Neuronal stem cell (in vitro differentiated cells): ENCODE measurements around the gene CEPT1.

ENCODE experiments used
- DNase-seq: peaks from one replicate; pipeline ENCODE4 v3.0.0-alpha.2; 2013; ENCODE audit warnings: low spot score
- H2AFZ ChIP-seq: one replicate; pipeline ENCODE4 v1.6.1; 2013; ENCODE audit warnings: mild to moderate bottlenecking, low read length, inconsistent platforms
- H2AK5ac ChIP-seq: 2 replicates; pipeline ENCODE4 v1.6.1; 2013; ENCODE audit warnings: low read depth, mild to moderate bottlenecking, inconsistent platforms, low read length, moderate library complexity, mixed read lengths
- H2BK120ac ChIP-seq: 2 replicates; pipeline ENCODE4 v1.6.1; 2013; ENCODE audit warnings: low read depth, mild to moderate bottlenecking, inconsistent platforms, low read length, moderate library complexity, mixed read lengths
- H2BK12ac ChIP-seq: one replicate; pipeline ENCODE4 v1.6.1; 2013; ENCODE audit warnings: low read length, inconsistent platforms
- H2BK15ac ChIP-seq: 2 replicates; pipeline ENCODE4 v1.6.1; 2013; ENCODE audit warnings: mild to moderate bottlenecking, low read length, inconsistent platforms, mixed read lengths
- H2BK5ac ChIP-seq: one replicate; pipeline ENCODE4 v1.6.1; 2013; ENCODE audit warnings: inconsistent platforms, mild to moderate bottlenecking, low read length, moderate library complexity
- H3K14ac ChIP-seq: one replicate; pipeline ENCODE4 v1.6.1; 2013; ENCODE audit warnings: low read length, inconsistent platforms
- H3K18ac ChIP-seq: 2 replicates; pipeline ENCODE4 v1.6.1; 2013; ENCODE audit warnings: low read length, inconsistent platforms
- H3K23ac ChIP-seq: 2 replicates; pipeline ENCODE4 v1.6.1; 2013; ENCODE audit warnings: low read depth, mild to moderate bottlenecking, mixed read lengths, low read length, inconsistent platforms; ENCODE audit not compliant: poor library complexity
- H3K27ac ChIP-seq: replicated peaks from 3 replicates; pipeline ENCODE4 v1.5.1; 2013; ENCODE audit warnings: low read length, inconsistent platforms
- H3K27me3 ChIP-seq, 3 experiments: 2 replicates each; pipeline ENCODE4 v1.6.1; 2013; ENCODE audit warnings: low read length in 3 of 3, mild to moderate bottlenecking in 2 of 3, inconsistent platforms in 1 of 3, low read depth in 1 of 3, mixed read lengths in 1 of 3, moderate library complexity in 1 of 3; ENCODE audit not compliant: control insufficient read depth in 3 of 3, insufficient read depth in 3 of 3
- H3K36me3 ChIP-seq, 2 donors: replicated peaks in 1 of 2; 2 replicates each; pipeline ENCODE4 v1.6.1; 2013; ENCODE audit warnings: low read length in 2 of 2; ENCODE audit not compliant: control insufficient read depth in 2 of 2, insufficient read depth in 2 of 2
- H3K4ac ChIP-seq: 2 replicates; pipeline ENCODE4 v1.6.1; 2013; ENCODE audit warnings: inconsistent platforms, mild to moderate bottlenecking, low read length, moderate library complexity
- H3K4me1 ChIP-seq, 2 donors: 1 replicate in 1 of 2; 2 replicates in 1 of 2; pipeline ENCODE4 v1.6.1; 2013; ENCODE audit warnings: low read length in 2 of 2, low read depth in 1 of 2; ENCODE audit not compliant: control insufficient read depth in 2 of 2, insufficient read depth in 1 of 2
- H3K4me2 ChIP-seq: one replicate; pipeline ENCODE4 v1.6.1; 2013; ENCODE audit warnings: mild to moderate bottlenecking, low read length, inconsistent platforms; ENCODE audit not compliant: insufficient read depth, poor library complexity, severe bottlenecking
- H3K4me3 ChIP-seq, 2 donors: 2 replicates each; pipeline ENCODE4 v1.5.1; 2013; ENCODE audit warnings: low read length in 2 of 2, mild to moderate bottlenecking in 2 of 2, inconsistent platforms in 1 of 2, moderate library complexity in 1 of 2
- H3K79me1 ChIP-seq: one replicate; pipeline ENCODE4 v1.6.1; 2013; ENCODE audit warnings: low read depth, mild to moderate bottlenecking, inconsistent platforms, low read length, moderate library complexity
- H3K9ac ChIP-seq: one replicate; pipeline ENCODE4 v1.6.1; 2013; ENCODE audit warnings: mild to moderate bottlenecking, low read depth, low read length, inconsistent platforms; ENCODE audit not compliant: poor library complexity
- H3K9me3 ChIP-seq, 2 donors: replicated peaks in 1 of 2; 2 replicates each; pipeline versions ENCODE3 to v1.6.1; 2013; ENCODE audit warnings: low read length in 2 of 2, mild to moderate bottlenecking in 2 of 2, inconsistent platforms in 1 of 2, low read depth in 1 of 2, mixed read lengths in 1 of 2, moderate library complexity in 1 of 2; ENCODE audit not compliant: control insufficient read depth in 2 of 2, insufficient read depth in 1 of 2
- H4K8ac ChIP-seq: one replicate; pipeline ENCODE4 v1.6.1; 2013; ENCODE audit warnings: low read depth, mild to moderate bottlenecking, inconsistent platforms, low read length, moderate library complexity
- H4K91ac ChIP-seq: one replicate; pipeline ENCODE4 v1.6.1; 2013; ENCODE audit warnings: low read length, low read depth, mild to moderate bottlenecking, inconsistent platforms; ENCODE audit not compliant: poor library complexity
- WGBS, 2 donors: extraction: QIAGEN DNeasy Blood & Tissue Kit; methylation state at CpG; one replicate each; pipeline ENCODE4 v1.1.7; 2013; ENCODE audit warnings: missing lambda C conversion rate in 2 of 2, mixed read lengths in 1 of 2; ENCODE audit not compliant: insufficient read length in 2 of 2, insufficient replicate concordance in 1 of 2; ENCODE audit errors: extremely low coverage in 2 of 2; 5-methylcytosine and 5-hydroxymethylcytosine counted together

The CEPT1 gene

DNA sequence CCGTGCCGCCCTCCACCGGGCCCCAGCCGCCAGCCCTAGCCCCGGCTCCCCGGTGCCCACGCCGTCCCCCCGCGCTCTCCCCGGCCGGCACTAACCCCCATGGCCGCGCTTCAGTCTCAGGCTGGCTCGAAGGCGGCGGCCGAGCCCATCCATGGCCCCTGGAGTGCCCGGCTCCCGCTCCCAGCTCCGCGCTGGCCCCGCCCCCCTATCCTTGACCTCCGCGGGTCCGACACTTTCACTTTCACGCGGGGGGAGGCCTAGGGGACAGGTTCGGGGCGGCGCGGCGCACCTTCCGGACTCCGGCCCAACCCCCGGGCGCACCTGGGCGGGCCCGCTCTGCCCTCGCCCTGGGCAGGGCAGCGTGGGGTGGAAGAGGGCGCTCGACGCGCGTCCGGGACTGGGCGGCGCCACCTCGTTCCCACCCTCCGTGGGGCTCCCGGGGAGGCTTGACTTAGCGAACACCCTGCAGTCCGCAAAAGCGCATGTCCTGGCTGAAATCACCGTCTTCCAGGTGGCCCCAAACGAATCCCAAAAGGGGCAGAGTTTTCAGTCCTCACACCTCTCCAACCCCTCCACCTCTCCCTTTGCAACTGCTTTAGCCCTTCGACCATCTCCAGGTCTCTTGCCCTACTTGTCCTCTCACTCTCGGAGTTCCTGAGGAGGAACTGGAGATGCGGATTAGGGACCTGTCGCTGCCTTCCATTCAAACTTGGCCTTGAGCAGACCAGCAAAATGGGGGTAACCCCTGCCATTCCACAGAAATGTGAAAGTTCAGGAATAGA lies 64.4 kb downstream of the CEPT1 start:
- Histone ChIP-seq H3K27ac (no peak overlapping the region), H2BK12ac (no peak overlapping the region), H3K27me3 (peaks cover 0 to 21% (median 0%) of the 10 kb centered on the region in 3 experiments), H2BK15ac (peak overlapping the region; percentile 32), H3K23ac (peak overlapping the region; percentile 37), H2BK120ac (peak overlapping the region; percentile 65), H2AK5ac (peak overlapping the region; percentile 22), H2AFZ (no peak overlapping the region), H3K9me3 (no peaks in the 10 kb centered on the region), H3K18ac (peak overlapping the region; percentile 78), H4K91ac (no peak overlapping the region), H3K4ac (no peak overlapping the region), H3K79me1 (no peaks in the 10 kb centered on the region), H4K8ac (no peak overlapping the region), H3K4me1 (peaks cover 1 to 2% of the 10 kb centered on the region in 2 donors), H3K14ac (no peak overlapping the region), H3K9ac (no peak overlapping the region), H2BK5ac (no peak overlapping the region), H3K4me3 (peak overlapping the region in 1 of 2 donors; percentile 31), H3K4me2 (peak overlapping the region; percentile 29), H3K36me3 (no peaks in the 10 kb centered on the region)
- WGBS, 2 donors, result no CpG with 5 or more reads among the region's 61 CpGs
- no peak for DNase-seq

DNA sequence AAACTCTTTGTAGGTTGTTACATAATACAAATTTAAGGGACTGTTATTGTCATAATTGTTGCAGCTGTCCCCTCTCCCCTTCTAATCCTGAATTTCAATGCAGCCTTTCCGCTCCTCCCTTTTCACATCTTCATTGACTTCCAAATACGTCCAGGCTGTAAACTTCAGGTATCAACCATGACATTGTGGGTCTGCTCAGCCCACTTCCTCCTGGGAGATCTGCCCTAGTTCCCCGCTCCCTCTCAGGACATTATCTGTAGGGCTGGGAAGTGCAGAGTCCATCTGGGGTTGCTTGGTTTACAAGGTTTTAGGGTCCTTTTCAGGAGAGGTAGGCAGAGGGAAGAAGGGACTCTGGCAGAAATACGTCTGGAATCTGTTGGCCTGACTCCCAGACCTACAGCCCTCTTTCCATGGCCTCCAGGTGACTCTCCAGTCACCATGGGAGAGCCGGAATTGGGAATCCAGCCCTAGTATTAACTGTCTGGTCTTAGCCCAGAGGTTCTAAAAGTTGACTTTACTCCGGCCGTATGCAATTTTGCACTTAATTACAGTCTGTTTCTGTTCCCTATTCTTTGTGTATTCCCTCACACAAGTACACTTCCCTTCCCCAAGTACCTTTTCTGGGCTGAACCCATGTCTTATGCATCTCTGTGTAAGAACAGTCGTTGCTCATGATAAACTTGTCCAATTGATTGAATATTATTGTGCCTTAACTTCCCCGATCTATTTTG lies 65.1 kb downstream of the CEPT1 start:
- Histone ChIP-seq H2BK15ac (no peak overlapping the region), H3K9me3 (no peaks in the 10 kb centered on the region), H2BK120ac (no peak overlapping the region), H2AFZ (no peak overlapping the region), H2AK5ac (no peak overlapping the region), H3K14ac (no peak overlapping the region), H3K4me2 (no peak overlapping the region), H3K4me3 (no peak overlapping the region), H3K27me3 (peaks cover 0 to 21% (median 0%) of the 10 kb centered on the region in 3 experiments), H3K18ac (no peak overlapping the region), H3K23ac (no peak overlapping the region), H3K27ac (no peak overlapping the region), H4K91ac (no peak overlapping the region), H3K4ac (no peak overlapping the region), H3K9ac (no peak overlapping the region), H2BK12ac (no peak overlapping the region), H3K79me1 (no peaks in the 10 kb centered on the region), H2BK5ac (no peak overlapping the region), H4K8ac (no peak overlapping the region), H3K36me3 (no peaks in the 10 kb centered on the region), H3K4me1 (peaks cover 1 to 2% of the 10 kb centered on the region in 2 donors)
- DNase-seq, result no peak
- WGBS, 2 donors, result no CpG with 5 or more reads among the region's 9 CpGs

DNA sequence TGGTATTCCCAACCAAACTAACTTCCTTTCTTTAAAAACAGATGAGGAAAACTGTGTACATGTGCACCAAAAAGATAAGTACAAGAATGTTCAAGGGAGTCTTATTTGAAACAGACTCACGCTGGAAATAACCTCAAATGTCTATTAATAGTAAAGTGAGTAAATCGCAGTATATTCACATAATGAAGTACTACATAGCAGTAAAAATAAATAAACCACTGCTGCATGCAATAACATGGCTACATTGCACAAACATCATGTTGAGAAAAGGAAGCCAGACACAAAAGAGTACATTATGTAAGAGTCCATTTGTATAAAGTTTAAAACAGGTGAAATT lies 65.7 kb downstream of the CEPT1 start:
- Histone ChIP-seq H3K36me3 (no peaks in the 10 kb centered on the region), H3K23ac (no peak overlapping the region), H3K18ac (no peak overlapping the region), H3K4me1 (peaks cover 1 to 2% of the 10 kb centered on the region in 2 donors), H2AK5ac (no peak overlapping the region), H4K8ac (no peak overlapping the region), H3K14ac (no peak overlapping the region), H2BK120ac (no peak overlapping the region), H4K91ac (no peak overlapping the region), H2BK12ac (no peak overlapping the region), H3K4ac (no peak overlapping the region), H2AFZ (no peak overlapping the region), H2BK15ac (no peak overlapping the region), H3K9ac (no peak overlapping the region), H2BK5ac (no peak overlapping the region), H3K27me3 (peaks cover 0 to 21% (median 0%) of the 10 kb centered on the region in 3 experiments), H3K27ac (no peak overlapping the region), H3K79me1 (no peaks in the 10 kb centered on the region), H3K4me3 (no peak overlapping the region), H3K9me3 (no peaks in the 10 kb centered on the region), H3K4me2 (no peak overlapping the region)
- DNase-seq, result no peak
- WGBS, 2 donors, result no CpG with 5 or more reads among the region's 2 CpGs

DNA sequence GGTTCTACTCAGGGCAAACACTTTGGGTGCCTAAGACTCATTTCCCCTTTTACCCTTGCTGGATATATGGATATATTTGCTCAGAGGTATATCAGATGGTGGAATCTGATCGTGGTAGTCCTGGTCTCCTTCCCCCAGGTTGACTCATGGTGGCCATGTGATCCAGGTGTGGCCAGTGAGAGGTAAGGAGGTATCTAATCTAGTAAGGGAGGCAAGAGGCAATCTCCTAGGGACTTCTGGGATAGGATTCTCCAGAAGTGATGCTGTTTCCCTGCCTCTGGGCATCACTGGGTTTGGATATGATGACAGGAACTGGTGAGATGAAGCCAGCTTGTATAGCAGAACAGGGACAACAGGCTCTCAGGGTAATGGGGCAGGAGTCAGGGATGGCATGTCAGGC lies 68.9 kb downstream of the CEPT1 start:
- Histone ChIP-seq H2BK5ac (no peak overlapping the region), H3K4me1 (peaks cover 3 to 4% of the 10 kb centered on the region in 2 donors), H3K9me3 (no peaks in the 10 kb centered on the region), H3K14ac (no peak overlapping the region), H3K18ac (no peak overlapping the region), H2BK15ac (no peak overlapping the region), H3K23ac (no peak overlapping the region), H2AFZ (no peak overlapping the region), H3K36me3 (no peaks in the 10 kb centered on the region), H3K9ac (no peak overlapping the region), H3K79me1 (no peaks in the 10 kb centered on the region), H3K4me2 (no peak overlapping the region), H3K27me3 (peaks cover 0 to 13% (median 0%) of the 10 kb centered on the region in 3 experiments), H2BK120ac (no peak overlapping the region), H3K4me3 (no peak overlapping the region), H3K27ac (no peak overlapping the region), H4K91ac (no peak overlapping the region), H2AK5ac (peak overlapping the region; percentile 6), H4K8ac (no peak overlapping the region), H2BK12ac (no peak overlapping the region), H3K4ac (no peak overlapping the region)
- no peak for DNase-seq
- WGBS, 2 donors, result no CpG with 5 or more reads among the region's 1 CpG
